NCI-H226 (cell line): Measurements from ENCODE around the gene SDR42E1.
"Not testable (repeated sequence)": the region's sequence is repeated elsewhere in the genome, so short reads cannot be mapped to it uniquely, and the experiment has no call there.

Experiments used
- DNase-seq: peaks from one replicate; pipeline ENCODE4 v3.0.0-alpha.2; 2015

Gene SDR42E1

DNA sequence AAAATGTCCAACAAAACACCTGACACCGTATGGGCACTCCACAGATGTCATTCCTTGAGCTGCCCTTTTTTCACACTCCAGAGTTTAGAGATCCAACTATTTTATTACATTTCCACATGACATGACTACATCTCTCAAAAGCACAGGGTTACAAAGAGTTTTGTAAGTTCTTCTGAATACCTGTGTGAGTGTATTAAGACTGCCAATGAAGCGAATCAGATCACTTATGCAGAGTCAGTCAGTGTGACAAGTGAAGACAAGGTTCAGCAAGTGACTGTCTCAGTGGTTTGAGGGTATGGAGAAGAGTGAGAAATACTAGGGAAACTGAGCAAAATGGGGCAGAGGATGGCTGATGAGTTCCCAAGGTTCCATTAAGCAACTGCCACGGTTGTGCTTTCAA is 8.4 kb downstream of the SDR42E1 start:
- no peak for DNase-seq

DNA sequence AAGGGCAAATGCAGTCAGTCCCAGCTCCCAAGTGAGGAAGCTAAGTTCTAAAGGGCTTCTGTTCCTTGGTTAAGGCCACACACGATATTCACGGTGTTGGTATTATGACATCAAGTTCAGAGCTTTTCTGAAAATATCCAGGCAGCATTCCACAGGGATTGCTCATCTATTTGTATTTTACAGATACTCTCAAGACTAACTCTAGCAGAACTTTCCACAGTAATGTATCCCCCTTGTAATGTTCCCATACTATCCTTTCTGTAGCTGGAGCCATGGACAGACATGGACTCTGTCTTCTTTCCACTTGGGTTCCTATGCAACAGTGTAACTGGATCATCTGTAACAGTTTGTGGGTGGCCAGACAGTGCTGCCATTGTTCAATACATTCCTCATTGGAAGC is 13.5 kb downstream of the SDR42E1 start:
- peak; percentile 78 for DNase-seq

GRCh38 chr16:81996664-81997509 is 14.4 kb downstream of the SDR42E1 start:
- DNase-seq: peak; percentile 66

- DNase-seq: no peak
Observed at GRCh38 chr16:81995651-81996050, 15.6 kb downstream of the SDR42E1 start.

DNA sequence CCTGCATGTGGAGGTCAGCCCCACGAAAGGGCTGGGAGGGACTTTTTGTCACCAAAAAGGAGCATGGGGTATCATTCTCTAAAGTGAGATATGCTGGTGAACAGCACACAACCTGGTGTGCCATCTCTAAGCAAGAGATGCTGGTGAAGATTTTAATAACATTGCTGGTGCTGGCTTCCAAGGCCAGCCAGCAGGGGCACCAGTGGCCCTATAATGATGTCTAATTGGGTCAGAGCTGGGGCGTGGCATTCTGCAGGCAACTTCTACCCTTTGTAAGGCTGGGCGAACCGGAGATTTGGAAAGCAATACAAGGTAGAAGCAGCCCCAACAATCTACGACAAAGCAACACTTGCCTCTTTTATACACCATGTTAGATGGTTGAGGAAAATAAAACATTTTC is 16.8 kb downstream of the SDR42E1 start:
- DNase-seq: no peak

- no peak for DNase-seq
Observed at GRCh38 chr16:81992859-81993258, 18.4 kb downstream of the SDR42E1 start.

GRCh38 chr16:81987706-81988105 is 23.6 kb downstream of the SDR42E1 start:
- no peak for DNase-seq

GRCh38 chr16:81987121-81987520 is 24.1 kb downstream of the SDR42E1 start:
- DNase-seq: no peak

DNA sequence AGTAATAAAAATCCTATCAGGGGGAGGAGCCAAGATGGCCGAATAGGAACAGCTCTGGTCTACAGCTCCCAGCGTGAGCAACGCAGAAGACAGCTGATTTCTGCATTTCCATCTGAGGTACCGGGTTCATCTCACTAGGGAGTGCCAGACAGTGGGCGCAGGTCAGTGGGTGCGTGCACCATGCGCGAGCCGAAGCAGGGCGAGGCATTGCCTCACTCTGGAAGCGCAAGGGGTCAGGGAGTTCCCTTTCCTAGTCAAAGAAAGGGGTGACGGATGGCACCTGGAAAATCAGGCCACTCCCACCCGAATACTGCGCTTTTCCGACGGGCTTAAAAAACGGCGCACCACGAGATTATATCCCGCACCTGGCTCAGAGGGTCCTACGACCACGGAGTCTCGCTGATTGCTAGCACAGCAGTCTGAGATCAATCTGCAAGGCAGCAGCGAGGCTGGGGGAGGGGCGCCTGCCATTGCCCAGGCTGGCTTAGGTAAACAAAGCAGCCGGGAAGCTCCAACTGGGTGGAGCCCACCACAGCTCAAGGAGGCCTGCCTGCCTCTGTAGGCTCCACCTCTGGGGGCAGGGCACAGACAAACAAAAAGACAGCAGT is 33.8 kb downstream of the SDR42E1 start:
- not testable (repeated sequence) for DNase-seq

- no peak for DNase-seq
Observed at GRCh38 chr16:81975637-81976036, 35.6 kb downstream of the SDR42E1 start.

DNA sequence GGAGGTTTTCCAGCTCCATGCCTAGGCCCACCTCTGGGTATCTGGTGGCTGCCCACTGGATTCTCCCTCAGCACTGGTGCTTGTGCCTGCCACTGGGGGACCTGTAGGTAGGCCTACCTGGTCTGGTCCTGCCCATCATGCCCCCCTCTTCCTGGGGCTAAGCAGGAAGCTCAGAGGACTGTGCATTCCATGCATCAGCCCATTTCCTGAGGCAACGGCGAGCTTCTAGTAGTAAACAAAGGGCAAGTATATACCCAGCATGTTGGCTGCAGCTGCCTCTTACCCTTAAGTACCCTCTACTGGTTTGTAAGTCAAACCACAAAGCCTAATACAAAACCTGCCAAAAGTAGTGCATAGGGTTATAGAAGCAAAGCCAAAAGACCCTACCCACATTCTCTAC is 37.5 kb downstream of the SDR42E1 start:
- no peak for DNase-seq

- DNase-seq: no peak
Observed at GRCh38 chr16:81971853-81972252, 39.4 kb downstream of the SDR42E1 start.

DNA sequence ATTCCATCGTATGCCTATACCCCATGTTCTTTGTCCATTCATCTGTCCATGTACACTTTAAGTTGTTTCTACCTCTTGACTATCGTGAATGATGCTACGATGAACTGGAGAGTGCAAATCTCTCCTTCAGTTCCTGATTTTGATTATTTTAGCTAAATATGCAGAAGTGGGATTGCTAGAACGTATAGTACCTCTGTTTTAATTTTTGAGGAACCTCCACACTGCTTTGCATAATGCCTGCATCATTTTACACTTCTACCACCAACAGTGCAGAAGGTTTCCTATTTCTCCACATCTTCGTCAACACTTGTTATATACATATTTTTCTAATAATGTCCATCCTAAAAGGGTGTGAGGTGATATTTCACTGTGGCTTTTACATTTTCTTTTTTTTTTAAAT is 43.9 kb downstream of the SDR42E1 start:
- no peak for DNase-seq

DNA sequence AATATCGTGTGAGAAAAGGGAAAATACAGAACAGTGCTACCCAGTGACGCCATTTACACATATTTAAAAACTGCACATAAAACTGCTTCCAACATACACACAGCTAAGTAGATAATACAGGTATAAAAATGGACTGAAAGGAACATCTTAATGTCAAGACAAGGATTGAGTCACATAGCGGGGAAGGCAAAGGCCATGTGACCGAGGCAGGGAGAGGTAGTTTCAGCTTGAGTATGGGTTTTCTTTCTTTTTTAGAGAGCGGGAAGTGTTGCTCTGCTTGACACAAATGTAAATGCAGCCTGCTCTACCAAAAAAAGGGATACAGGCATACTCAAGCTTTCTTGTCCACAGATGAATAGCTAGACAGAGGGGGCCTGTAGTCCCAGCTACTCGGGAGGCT is 46.5 kb downstream of the SDR42E1 start:
- no peak for DNase-seq

- peak; percentile 46 for DNase-seq
Observed at GRCh38 chr16:81956213-81956948, 54.9 kb downstream of the SDR42E1 start.

DNA sequence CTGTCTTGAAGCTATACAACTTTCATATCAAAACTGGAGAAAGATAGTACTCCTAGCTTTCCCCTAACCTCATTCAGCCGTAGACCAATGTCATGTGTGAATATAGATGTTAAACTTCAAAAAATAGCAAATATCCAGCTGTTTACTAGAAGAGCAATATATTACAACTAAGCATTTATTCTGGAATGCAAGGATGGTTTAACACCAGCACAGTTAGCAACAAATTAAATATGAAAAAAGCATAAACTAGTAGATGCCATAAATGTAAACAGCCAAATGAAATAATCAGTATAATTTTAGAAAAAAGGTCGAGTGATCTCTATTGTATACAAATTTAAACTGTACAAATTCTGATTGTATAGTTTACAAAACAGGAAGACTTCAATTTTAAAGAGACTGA is 59.7 kb downstream of the SDR42E1 start:
- DNase-seq: no peak

GRCh38 chr16:81946206-81946605 is 65.1 kb downstream of the SDR42E1 start:
- no peak for DNase-seq

- DNase-seq: no peak
Observed at GRCh38 chr16:81945665-81946064, 65.6 kb downstream of the SDR42E1 start.

- DNase-seq: no peak
Observed at GRCh38 chr16:81942007-81942601, 69.2 kb downstream of the SDR42E1 start.

DNA sequence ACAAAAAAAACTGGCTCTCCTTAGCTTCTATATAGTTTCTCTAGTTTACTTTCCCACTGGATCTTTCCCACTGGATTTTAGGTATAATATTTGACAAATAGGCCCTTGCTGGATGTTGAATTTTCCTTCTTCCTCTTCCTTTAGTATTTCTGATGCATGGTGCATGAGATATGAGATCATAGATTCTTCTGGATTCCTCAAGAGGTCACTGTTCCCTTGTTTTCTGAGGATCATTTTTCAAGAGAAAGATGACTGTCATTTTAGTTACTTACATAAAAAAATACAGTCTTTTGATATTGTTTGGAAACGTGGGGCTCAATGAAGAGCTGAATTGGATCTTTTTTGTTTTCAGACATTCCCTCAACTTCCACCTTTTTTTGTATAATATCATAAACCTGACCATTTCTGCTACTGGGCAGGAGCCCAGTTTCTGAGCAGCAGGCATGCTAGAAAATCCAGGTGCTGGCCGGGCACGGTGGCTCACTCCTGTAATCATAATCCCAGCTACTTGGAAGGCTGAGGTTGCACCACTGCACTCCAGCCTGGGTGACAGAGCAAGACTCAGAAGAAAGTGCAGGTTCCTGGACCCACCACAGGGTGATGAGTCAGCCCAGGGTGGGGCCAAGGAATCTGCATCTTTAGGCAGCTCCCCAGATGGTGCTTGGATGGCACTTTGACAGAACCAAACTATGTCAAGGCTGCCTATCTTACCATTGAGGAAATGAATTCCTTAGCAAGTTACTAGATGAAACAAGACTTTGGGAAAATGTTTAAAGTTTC is 70.3 kb downstream of the SDR42E1 start:
- peak; percentile 63 for DNase-seq

DNA sequence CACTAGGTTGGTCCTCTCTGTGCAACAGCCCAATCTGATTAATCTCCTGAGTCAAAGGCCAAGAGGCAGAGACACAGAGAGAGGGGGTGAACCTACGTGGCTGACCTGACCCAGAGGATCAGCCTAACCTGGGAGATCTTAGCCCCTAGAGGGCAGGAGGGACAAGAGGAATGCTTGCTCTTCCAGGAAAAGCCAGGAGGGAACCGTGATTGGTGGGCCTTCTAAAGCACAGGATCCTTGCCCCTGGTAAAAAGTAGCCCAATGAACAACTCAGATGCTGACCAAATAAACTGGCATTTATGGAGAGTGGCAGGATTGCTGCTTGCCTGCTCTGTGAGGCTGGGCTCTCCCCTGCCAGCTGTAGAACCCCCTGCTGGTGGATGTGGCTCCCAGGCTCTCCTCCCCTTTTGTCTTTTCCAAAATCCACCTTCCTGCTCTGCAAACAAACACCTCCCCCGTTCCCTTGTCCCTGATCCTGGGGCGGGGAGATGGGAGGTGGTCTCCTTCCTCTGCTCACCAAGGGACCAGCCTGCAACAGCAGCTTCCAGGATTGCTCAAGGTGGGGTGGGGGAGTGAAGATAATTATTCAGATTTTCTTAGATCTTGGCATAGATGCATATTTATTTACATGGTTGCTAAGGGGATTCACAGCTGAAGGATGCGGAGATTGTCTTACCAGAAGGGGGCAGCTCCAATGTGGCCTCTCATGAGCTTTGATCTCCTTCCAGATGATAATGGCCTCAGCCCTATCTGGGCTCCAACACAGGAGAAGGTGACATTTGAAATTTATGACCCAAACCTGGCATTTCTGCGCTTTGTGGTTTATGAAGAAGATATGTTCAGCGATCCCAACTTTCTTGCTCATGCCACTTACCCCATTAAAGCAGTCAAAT is 71.9 kb downstream of the SDR42E1 start:
- DNase-seq: no peak
